ENCODE data around the gene IQUB. TPM values are rescaled to one million over a fixed set of nuclear protein-coding genes. Genes with fewer than 3 reads are reported as not detected.

IQUB gene
- total and polyA plus RNA-seq, 2 donors (not counting 1 experiment from before 2014, with no cell fraction given), result 0.01 to 0.12 TPM

GRCh38 chr7:123417580-123417979 lies 116.8 kb downstream of the IQUB start:
- Mint-ChIP-seq H3K27me3 (no peaks in the 10 kb centered on the region), H3K27ac (no peak overlapping the region), H3K9me3 (ENCODE audit: insufficient read depth) (peaks cover 5% of the 10 kb centered on the region), H3K4me1 (no peaks in the 10 kb centered on the region), H3K4me3 (no peak overlapping the region)
- no peaks in the 10 kb centered on the region for H3K79me2 ChIP-seq (ENCODE audit: control insufficient read depth, insufficient read depth, low read length)
- DNase-seq (no peak), ATAC-seq (ENCODE audit: low read depth) (no peak)
- intact Hi-C loops (cut with micrococcal nuclease), result no loop called here
- no peak overlapping the region for H3K4me2 ChIP-seq (replicated peaks; ENCODE audit: low read depth, low read length, poor library complexity, severe bottlenecking)
- no peaks in the 10 kb centered on the region for H3K4me1 ChIP-seq (ENCODE audit: control insufficient read depth in 2 of 2, insufficient read depth in 2 of 2, low read length in 2 of 2)
- no peaks in the 10 kb centered on the region for H3K27me3 ChIP-seq (replicated peaks in 1 of 4; ENCODE audit: control extremely low read depth in 1 of 4, control insufficient read depth in 3 of 4, insufficient read depth in 4 of 4, low read length in 3 of 4)
- H3K4me3 ChIP-seq (ENCODE audit: control extremely low read depth in 1 of 5, extremely low read depth in 1 of 5, insufficient read depth in 1 of 5, low read depth in 2 of 5, low read length in 4 of 5), result no peak overlapping the region
- H3K9ac ChIP-seq (ENCODE audit: low read length), result no peak overlapping the region
- CTCF ChIA-PET, result no interaction called here
- H3K9me3 ChIP-seq (ENCODE audit: control extremely low read depth in 1 of 3, control insufficient read depth in 2 of 3, insufficient read depth in 1 of 3, low read length in 2 of 3), result peaks cover 0 to 15% (median 6%) of the 10 kb centered on the region in 3 donors
- no peak overlapping the region for H3K27ac ChIP-seq (ENCODE audit: low read length in 2 of 2)
- TF ChIP-seq EZH2 (IDR thresholded peaks at IDR 0.05; ENCODE audit: borderline replicate concordance, insufficient read depth, low read depth, low read length, poor library complexity, severe bottlenecking) (no peak), CTCF (IDR thresholded peaks at IDR 0.05) (no peak)
- POLR2A ChIA-PET, result no interaction called here
- no peaks in the 10 kb centered on the region for H4K20me1 ChIP-seq (ENCODE audit: control insufficient read depth, insufficient read depth, low read length, poor library complexity, severe bottlenecking)
- H2AFZ ChIP-seq (ENCODE audit: insufficient read depth, low read depth, low read length, poor library complexity, severe bottlenecking), result no peak overlapping the region
- H3K36me3 ChIP-seq (replicated peaks in 1 of 2; ENCODE audit: control extremely low read depth in 1 of 2, control insufficient read depth in 1 of 2, extremely low read depth in 1 of 2, insufficient read depth in 2 of 2, low read length in 1 of 2), result no peaks in the 10 kb centered on the region
- 81% methylated on average over 2 of the region's 2 CpGs for WGBS (ENCODE audit: insufficient coverage)

- H3K4me1 ChIP-seq (ENCODE audit: control insufficient read depth in 2 of 2, insufficient read depth in 2 of 2, low read length in 2 of 2), result no peaks in the 10 kb centered on the region
- TF ChIP-seq CTCF (IDR thresholded peaks at IDR 0.05) (no peak), EZH2 (IDR thresholded peaks at IDR 0.05; ENCODE audit: borderline replicate concordance, insufficient read depth, low read depth, low read length, poor library complexity, severe bottlenecking) (no peak)
- H3K36me3 ChIP-seq (replicated peaks in 1 of 2; ENCODE audit: control extremely low read depth in 1 of 2, control insufficient read depth in 1 of 2, extremely low read depth in 1 of 2, insufficient read depth in 2 of 2, low read length in 1 of 2), result no peaks in the 10 kb centered on the region
- Mint-ChIP-seq H3K27me3 (no peaks in the 10 kb centered on the region), H3K4me1 (no peaks in the 10 kb centered on the region), H3K4me3 (no peak overlapping the region), H3K27ac (no peak overlapping the region), H3K9me3 (ENCODE audit: insufficient read depth) (peaks cover 5% of the 10 kb centered on the region)
- no CpG with 5 or more reads among the region's 1 CpG for WGBS (ENCODE audit: insufficient coverage)
- H3K79me2 ChIP-seq (ENCODE audit: control insufficient read depth, insufficient read depth, low read length), result no peaks in the 10 kb centered on the region
- H3K9ac ChIP-seq (ENCODE audit: low read length), result no peak overlapping the region
- no peak for DNase-seq
- ChIA-PET CTCF (no interaction called here), POLR2A (no interaction called here)
- H2AFZ ChIP-seq (ENCODE audit: insufficient read depth, low read depth, low read length, poor library complexity, severe bottlenecking), result no peak overlapping the region
- intact Hi-C loops (cut with micrococcal nuclease), result no loop called here
- H3K4me2 ChIP-seq (replicated peaks; ENCODE audit: low read depth, low read length, poor library complexity, severe bottlenecking), result no peak overlapping the region
- H3K4me3 ChIP-seq (ENCODE audit: control extremely low read depth in 1 of 5, extremely low read depth in 1 of 5, insufficient read depth in 1 of 5, low read depth in 2 of 5, low read length in 4 of 5), result no peak overlapping the region
- ATAC-seq (ENCODE audit: low read depth), result no peak
- peaks cover 0 to 14% (median 6%) of the 10 kb centered on the region in 3 donors for H3K9me3 ChIP-seq (ENCODE audit: control extremely low read depth in 1 of 3, control insufficient read depth in 2 of 3, insufficient read depth in 1 of 3, low read length in 2 of 3)
- no peak overlapping the region for H3K27ac ChIP-seq (ENCODE audit: low read length in 2 of 2)
- no peaks in the 10 kb centered on the region for H4K20me1 ChIP-seq (ENCODE audit: control insufficient read depth, insufficient read depth, low read length, poor library complexity, severe bottlenecking)
- H3K27me3 ChIP-seq (replicated peaks in 1 of 4; ENCODE audit: control extremely low read depth in 1 of 4, control insufficient read depth in 3 of 4, insufficient read depth in 4 of 4, low read length in 3 of 4), result no peaks in the 10 kb centered on the region
Measured at GRCh38 chr7:123415625-123416024, 118.8 kb downstream of the IQUB start.

Data from B cell (primary cell).